ENCODE measurements around the gene KXD1.

Gene KXD1

DNA sequence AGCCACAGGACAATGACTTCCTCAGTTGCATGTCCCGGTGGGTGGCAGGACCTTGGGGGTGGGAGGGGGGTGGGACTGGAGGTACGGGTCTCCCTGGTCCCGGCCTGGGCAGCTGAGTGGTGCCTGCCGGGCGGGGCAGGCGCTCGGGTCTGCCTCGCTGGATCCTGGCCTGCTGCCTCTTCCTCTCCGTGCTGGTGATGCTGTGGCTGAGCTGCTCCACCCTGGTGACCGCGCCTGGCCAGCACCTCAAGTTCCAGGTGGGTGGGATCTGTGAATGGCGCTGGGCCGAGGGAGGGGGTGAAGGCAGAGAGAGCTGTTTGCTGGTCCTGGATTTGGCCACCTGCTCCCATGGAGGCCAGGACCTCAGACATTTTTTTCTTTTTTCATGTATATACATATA is 60.6 kb downstream of the KXD1 start:
- DNase-seq = no peak

Data from fibroblast of upper back skin (primary cell).